Activated CD8-positive, alpha-beta T cell treated with anti-CD3 and anti-CD28 coated beads, Interleukin-2, amount 10 ng/mL, durations not matched to agents 7 days and 5 days (primary cell): ENCODE data around the gene FNDC3A. TPM values are rescaled to one million over a fixed set of nuclear protein-coding genes. Genes with fewer than 3 reads are reported as not detected.
"Not testable (repeated sequence)": the region's sequence is repeated elsewhere in the genome, so short reads cannot be mapped to it uniquely, and the experiment has no call there.

Experiments
- ATAC-seq: fragments of 150-1000 bp; cut with Tn5 transposase; one replicate; pipeline ENCODE4 v1.10.0; 2021; ENCODE audit warnings: moderate library complexity
- CTCF ChIA-PET: fragments of 350-600 bp; sonication (Branson Sonifier 250); formaldehyde crosslinking; loops from one replicate; lab custom pipeline; 2021; ENCODE audit warnings: antibody characterized with exemption; lab: Charles Lee
- POLR2A ChIA-PET: fragments of 350-600 bp; sonication (Branson Sonifier 250); formaldehyde crosslinking; loops from one replicate; lab custom pipeline; 2021; ENCODE audit warnings: antibody characterized with exemption; lab: Charles Lee
- DNase-seq: peaks from one replicate; pipeline ENCODE4 v3.0.0-alpha.2; 2020
- H3K27ac Mint-ChIP-seq: one replicate; pipeline ENCODE4 v1.8.0; 2021; ENCODE audit warnings: mild to moderate bottlenecking, mixed read lengths
- H3K27me3 Mint-ChIP-seq: one replicate; pipeline ENCODE4 v1.8.0; 2021; ENCODE audit warnings: low read depth, mixed read lengths
- H3K36me3 Mint-ChIP-seq: one replicate; pipeline ENCODE4 v1.8.0; 2021; ENCODE audit warnings: low read depth, mixed read lengths
- H3K4me1 Mint-ChIP-seq: one replicate; pipeline ENCODE4 v1.8.0; 2021; ENCODE audit warnings: low read depth, mixed read lengths
- H3K4me3 Mint-ChIP-seq: one replicate; pipeline ENCODE4 v1.8.0; 2021; ENCODE audit warnings: mild to moderate bottlenecking, mixed read lengths
- H3K9me3 Mint-ChIP-seq: one replicate; pipeline ENCODE4 v1.8.0; 2022; ENCODE audit warnings: mixed read lengths; ENCODE audit not compliant: insufficient read depth
- total RNA-seq, 2 experiments: library from RNA; stranded (reverse); gene quantifications; one replicate each; pipeline ENCODE4 v1.2.3, GENCODE V29; 2021

FNDC3A gene
- total RNA-seq, 2 experiments from 2014 or later: 25.5 to 25.7 TPM

- H3K27me3 Mint-ChIP-seq: no peaks in the 10 kb centered on the region
- ChIA-PET CTCF (interaction anchor here (1.3 to 2.4 kb wide), 2 partner anchors 9 to 12 kb away, joined by 3 to 15 read pairs; no protein-coding TSS in a partner anchor), POLR2A (interaction anchor here (0.6 kb wide), 1 partner anchor 136 kb away, joined by 5 read pairs; no protein-coding TSS in a partner anchor)
- H3K36me3 Mint-ChIP-seq: no peaks in the 10 kb centered on the region
- no peak for ATAC-seq
- no peaks in the 10 kb centered on the region for H3K9me3 Mint-ChIP-seq
- H3K27ac Mint-ChIP-seq: no peak overlapping the region
- DNase-seq: no peak
- peaks cover 2% of the 10 kb centered on the region for H3K4me1 Mint-ChIP-seq
- no peak overlapping the region for H3K4me3 Mint-ChIP-seq
Observed at GRCh38 chr13:49100637-49101570, 125.2 kb downstream of the FNDC3A start.

GRCh38 chr13:49108196-49108595 is 132.5 kb downstream of the FNDC3A start:
- H3K27ac Mint-ChIP-seq: no peak overlapping the region
- POLR2A ChIA-PET: no interaction called here
- H3K27me3 Mint-ChIP-seq: no peaks in the 10 kb centered on the region
- no peak overlapping the region for H3K4me3 Mint-ChIP-seq
- no peaks in the 10 kb centered on the region for H3K9me3 Mint-ChIP-seq
- ATAC-seq (no peak), DNase-seq (no peak)
- CTCF ChIA-PET: no interaction called here
- H3K36me3 Mint-ChIP-seq: no peaks in the 10 kb centered on the region
- H3K4me1 Mint-ChIP-seq: peaks cover 10% of the 10 kb centered on the region

DNA sequence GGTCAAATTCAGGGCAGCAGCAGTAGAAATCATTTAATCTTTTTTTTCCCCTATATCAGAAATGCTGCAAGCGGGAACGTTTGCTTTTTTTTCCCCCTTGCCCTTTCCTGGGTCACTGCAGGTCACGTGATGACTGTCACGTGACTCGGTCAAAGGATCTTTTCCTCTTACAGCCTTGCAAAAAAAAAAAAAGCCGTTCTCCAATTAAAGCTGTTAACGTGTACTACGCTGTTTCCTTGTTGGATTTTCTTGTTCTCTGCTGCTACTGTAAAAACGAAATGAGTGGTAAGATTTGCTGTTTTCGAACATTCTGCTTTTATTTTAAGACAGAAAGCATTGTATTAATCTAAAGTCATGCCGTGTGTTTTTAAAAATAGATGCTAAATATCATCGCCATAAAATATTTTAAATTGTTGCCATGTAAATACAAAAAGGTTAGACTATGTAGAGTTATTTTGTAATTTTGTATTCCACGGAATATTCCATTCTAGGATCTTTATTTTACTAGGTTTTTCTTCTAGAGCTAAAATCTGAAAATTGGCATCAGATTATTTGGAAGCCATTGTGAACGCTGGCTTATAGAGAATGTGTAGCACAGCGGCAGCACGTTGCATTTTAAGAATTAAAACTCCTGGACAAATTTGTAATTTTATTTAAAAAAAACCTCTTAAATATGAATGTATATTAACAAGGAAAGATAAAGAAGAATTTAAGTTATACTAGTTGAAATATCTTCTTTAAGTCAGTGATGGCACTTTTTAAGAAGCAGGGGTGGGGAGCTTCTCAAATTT is 134.6 kb downstream of the FNDC3A start:
- Mint-ChIP-seq H3K4me3 (peak overlapping the region; percentile 89), H3K4me1 (peaks cover 25% of the 10 kb centered on the region), H3K27ac (peak overlapping the region; percentile 92), H3K36me3 (peaks cover 7% of the 10 kb centered on the region), H3K27me3 (no peaks in the 10 kb centered on the region), H3K9me3 (no peaks in the 10 kb centered on the region)
- POLR2A ChIA-PET: interaction anchor here (0.7 to 3.7 kb wide), 5 partner anchors 105 to 1725 kb away, joined by 3 to 14 read pairs (median 3); partner anchors contain the start of gene FNDC3A
- CTCF ChIA-PET: interaction anchor here (0.9 to 3.3 kb wide), 5 partner anchors 11 to 338 kb away, joined by 3 to 15 read pairs (median 3); no protein-coding TSS in a partner anchor
- peak; percentile 83 for ATAC-seq
- peak; percentile 85 for DNase-seq

DNA sequence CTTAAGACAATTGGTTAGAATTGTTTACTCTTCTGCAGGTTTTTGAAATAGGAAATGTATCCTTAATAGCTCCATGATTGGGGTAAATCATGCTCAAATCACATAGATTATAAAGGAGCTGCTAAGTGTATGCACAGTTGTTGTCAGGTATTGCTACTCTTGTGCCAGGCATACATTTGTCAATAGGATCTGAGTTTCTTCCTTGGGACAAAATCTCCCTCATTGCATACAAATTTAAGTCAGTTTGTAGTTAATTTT is 135.1 kb downstream of the FNDC3A start:
- ATAC-seq: no peak
- Mint-ChIP-seq H3K4me3 (peak overlapping the region; percentile 89), H3K9me3 (no peaks in the 10 kb centered on the region), H3K27ac (peak overlapping the region; percentile 80), H3K4me1 (peaks cover 25% of the 10 kb centered on the region), H3K36me3 (peaks cover 12% of the 10 kb centered on the region), H3K27me3 (no peaks in the 10 kb centered on the region)
- ChIA-PET POLR2A (interaction anchor here (3.7 kb wide), 1 partner anchor 135 kb away, joined by 14 read pairs; the partner anchor contains the start of gene FNDC3A), CTCF (interaction anchor here (0.9 to 3.3 kb wide), 5 partner anchors 11 to 337 kb away, joined by 3 to 15 read pairs (median 3); no protein-coding TSS in a partner anchor)
- DNase-seq: no peak

GRCh38 chr13:49112782-49113525 is 137.2 kb downstream of the FNDC3A start:
- ChIA-PET CTCF (interaction anchor here (1.0 to 1.7 kb wide), 3 partner anchors 8 to 33 kb away, joined by 3 to 5 read pairs (median 3); no protein-coding TSS in a partner anchor), POLR2A (interaction anchor here (0.6 to 3.7 kb wide), 2 partner anchors 137 to 239 kb away, joined by 3 to 14 read pairs; partner anchors contain the start of gene FNDC3A)
- no peak for ATAC-seq

GRCh38 chr13:49113526-49114286 is 138.0 kb downstream of the FNDC3A start:
- CTCF ChIA-PET: interaction anchor here (1.0 to 1.2 kb wide), 2 partner anchors 12 to 33 kb away, joined by 3 read pairs; no protein-coding TSS in a partner anchor
- POLR2A ChIA-PET: no interaction called here
- ATAC-seq: peak; percentile 46
- DNase-seq: no peak
- Mint-ChIP-seq H3K4me1 (peaks cover 25% of the 10 kb centered on the region), H3K36me3 (peaks cover 38% of the 10 kb centered on the region), H3K27me3 (no peaks in the 10 kb centered on the region), H3K27ac (peak overlapping the region; percentile 42), H3K9me3 (no peaks in the 10 kb centered on the region), H3K4me3 (peak overlapping the region; percentile 22)

More at GRCh38 chr13:49112782-49113525, 137.2 kb downstream of the FNDC3A start:
- Mint-ChIP-seq H3K9me3 (no peaks in the 10 kb centered on the region), H3K27ac (peak overlapping the region; percentile 73), H3K4me3 (peak overlapping the region; percentile 39), H3K27me3 (no peaks in the 10 kb centered on the region), H3K36me3 (peaks cover 31% of the 10 kb centered on the region), H3K4me1 (peaks cover 25% of the 10 kb centered on the region)
- no peak for DNase-seq

DNA sequence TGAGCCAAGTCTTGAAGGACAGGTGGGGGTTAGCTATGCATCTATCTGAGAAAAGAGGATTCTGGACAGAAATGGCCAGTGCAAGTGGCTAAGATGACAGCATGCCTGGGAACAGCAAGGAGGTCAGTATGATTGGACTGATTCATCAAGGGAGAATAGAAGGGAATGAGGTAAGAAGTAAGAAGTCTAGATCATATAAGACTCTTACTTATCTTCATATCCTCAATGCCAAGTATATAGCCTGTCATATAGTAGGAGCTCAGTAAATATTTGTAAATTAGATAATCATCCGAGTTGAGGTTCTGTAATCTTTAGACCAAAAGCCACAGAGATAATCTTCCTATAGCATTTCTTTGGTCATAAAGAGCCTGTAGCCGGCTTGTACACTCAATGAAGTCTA is 141.2 kb downstream of the FNDC3A start:
- H3K4me1 Mint-ChIP-seq: peaks cover 24% of the 10 kb centered on the region
- H3K27me3 Mint-ChIP-seq: no peaks in the 10 kb centered on the region
- DNase-seq (no peak), ATAC-seq (no peak)
- H3K9me3 Mint-ChIP-seq: peaks cover 7% of the 10 kb centered on the region
- H3K4me3 Mint-ChIP-seq: no peak overlapping the region
- H3K36me3 Mint-ChIP-seq: peaks cover 67% of the 10 kb centered on the region
- ChIA-PET CTCF (no interaction called here), POLR2A (no interaction called here)
- no peak overlapping the region for H3K27ac Mint-ChIP-seq

- CTCF ChIA-PET, H3K27me3 Mint-ChIP-seq, H3K9me3 Mint-ChIP-seq, DNase-seq, POLR2A ChIA-PET, H3K4me3 Mint-ChIP-seq, H3K27ac Mint-ChIP-seq, ATAC-seq: not testable (repeated sequence)
- Mint-ChIP-seq H3K36me3 (peaks cover 73% of the 10 kb centered on the region), H3K4me1 (peaks cover 13% of the 10 kb centered on the region)
Observed at GRCh38 chr13:49118455-49118854, 142.7 kb downstream of the FNDC3A start.

GRCh38 chr13:49124693-49125304 is 149.1 kb downstream of the FNDC3A start:
- H3K9me3 Mint-ChIP-seq: peaks cover 3% of the 10 kb centered on the region
- ChIA-PET CTCF (no interaction called here), POLR2A (interaction anchor here (0.6 to 1.2 kb wide), 2 partner anchors 619 to 892 kb away, joined by 3 read pairs; partner anchors contain the start of gene ITM2B)
- peaks cover 28% of the 10 kb centered on the region for H3K36me3 Mint-ChIP-seq
- H3K27ac Mint-ChIP-seq: peak overlapping the region; percentile 37
- H3K4me1 Mint-ChIP-seq: peaks cover 13% of the 10 kb centered on the region
- no peak overlapping the region for H3K4me3 Mint-ChIP-seq
- no peaks in the 10 kb centered on the region for H3K27me3 Mint-ChIP-seq
- ATAC-seq (no peak), DNase-seq (no peak)

- Mint-ChIP-seq H3K9me3 (peaks cover 3% of the 10 kb centered on the region), H3K27ac (no peak overlapping the region), H3K4me1 (peaks cover 13% of the 10 kb centered on the region), H3K36me3 (peaks cover 19% of the 10 kb centered on the region), H3K27me3 (no peaks in the 10 kb centered on the region), H3K4me3 (no peak overlapping the region)
- ChIA-PET POLR2A (interaction anchor here (1.2 kb wide), 1 partner anchor 893 kb away, joined by 3 read pairs; the partner anchor contains the start of gene ITM2B), CTCF (no interaction called here)
- ATAC-seq (no peak), DNase-seq (no peak)
Observed at GRCh38 chr13:49125964-49126524, 150.3 kb downstream of the FNDC3A start.
